ENCODE measurements around the gene TMEM254.
A peak's percentile ranks its signal among the peaks of the same experiment; 100 is the strongest.
"Not testable (repeated sequence)": the region's sequence is repeated elsewhere in the genome, so short reads cannot be mapped to it uniquely, and the experiment has no call there.

The TMEM254 gene, protein sequence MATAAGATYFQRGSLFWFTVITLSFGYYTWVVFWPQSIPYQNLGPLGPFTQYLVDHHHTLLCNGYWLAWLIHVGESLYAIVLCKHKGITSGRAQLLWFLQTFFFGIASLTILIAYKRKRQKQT
- total RNA-seq = 6.2 to 35.8 (median 13.9) reads per million in 18 experiments

DNA sequence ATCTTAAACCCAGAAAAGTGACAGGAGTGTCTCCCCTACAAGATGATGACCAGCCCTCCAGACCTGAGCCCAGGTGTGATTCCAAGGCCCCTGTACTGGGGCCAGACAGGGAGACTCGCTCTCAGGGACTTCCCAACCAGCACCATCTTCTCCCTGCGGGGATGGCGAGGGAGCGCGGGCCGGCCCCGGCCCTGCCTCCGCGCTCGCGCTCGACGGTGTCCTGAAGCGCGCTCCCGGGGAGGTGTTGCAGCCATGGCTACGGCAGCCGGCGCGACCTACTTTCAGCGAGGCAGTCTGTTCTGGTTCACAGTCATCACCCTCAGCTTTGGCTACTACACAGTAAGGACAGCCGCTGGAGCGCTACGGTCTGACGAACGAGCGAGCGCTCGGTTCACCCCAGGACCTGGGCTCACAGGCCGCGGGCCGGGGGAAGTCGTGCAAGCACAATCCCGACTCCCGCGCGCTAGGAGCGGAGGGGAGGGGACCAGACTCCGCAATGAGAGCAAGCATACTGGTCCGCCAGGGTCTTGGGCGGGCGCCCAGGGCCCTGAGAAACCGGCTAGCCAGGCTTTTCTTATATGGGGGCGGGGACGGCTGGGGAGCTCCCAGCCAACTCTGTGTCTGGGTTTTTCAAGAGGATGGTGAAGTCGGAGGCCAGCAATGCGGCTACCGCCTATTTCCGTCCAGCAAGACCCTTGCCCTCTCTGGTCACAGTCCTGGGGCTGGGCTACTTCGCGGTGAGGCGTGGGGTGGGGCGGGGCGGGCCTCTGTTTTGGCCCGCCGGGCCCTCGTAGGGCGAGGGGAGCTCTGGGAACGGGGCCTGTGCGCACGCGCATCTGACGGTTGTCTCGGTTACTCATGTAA, at the start of gene TMEM254:
TSS of gene TMEM254 (plus strand) at position 218 of the 864 bp plus-strand sequence. CDS start at position 253, 35 bp downstream.
- peak; percentile 94 to 96 for DNase-seq

DNA sequence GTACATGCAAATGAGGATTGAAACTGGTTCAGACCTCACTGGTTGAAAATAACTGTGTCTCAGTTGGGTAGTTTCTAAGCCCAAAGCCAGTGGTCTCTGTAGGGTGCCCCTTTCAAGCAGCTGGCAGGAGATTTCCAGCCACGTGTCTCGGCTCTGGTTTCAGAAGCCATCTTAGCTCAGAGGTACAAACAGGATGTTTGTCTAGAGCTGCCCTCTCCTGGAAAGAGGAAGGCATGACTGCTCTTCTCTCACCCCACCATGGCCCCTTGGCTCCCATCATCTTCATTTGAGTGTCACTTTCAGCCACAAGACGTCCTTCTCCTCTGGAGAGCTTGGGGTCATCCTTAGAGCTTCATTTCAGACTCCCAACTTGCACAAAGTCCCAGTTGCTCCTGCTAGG, 49.3 kb upstream of the TMEM254 start:
- peak in 1 of 2 donors; percentile 35 for DNase-seq

DNA sequence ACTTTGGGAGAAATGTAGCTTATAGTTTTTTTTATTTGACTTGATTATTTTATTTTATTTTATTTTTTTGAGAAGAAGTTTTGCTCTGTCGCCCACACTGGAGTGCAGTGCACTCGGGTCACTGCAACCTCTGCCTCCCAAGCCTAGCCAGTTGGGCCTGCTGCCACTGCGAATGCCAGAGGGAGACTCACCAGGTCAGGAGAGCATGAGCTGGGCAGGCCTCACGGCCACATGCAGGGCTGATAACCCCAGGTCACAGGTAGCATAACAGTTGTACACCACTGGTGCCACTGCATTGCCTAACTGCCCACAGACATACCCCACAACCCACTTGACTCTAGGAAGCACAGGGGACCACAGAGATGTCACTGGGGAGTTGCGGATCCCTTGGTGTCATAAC, 48.6 kb upstream of the TMEM254 start:
- not testable (repeated sequence) for DNase-seq

DNA sequence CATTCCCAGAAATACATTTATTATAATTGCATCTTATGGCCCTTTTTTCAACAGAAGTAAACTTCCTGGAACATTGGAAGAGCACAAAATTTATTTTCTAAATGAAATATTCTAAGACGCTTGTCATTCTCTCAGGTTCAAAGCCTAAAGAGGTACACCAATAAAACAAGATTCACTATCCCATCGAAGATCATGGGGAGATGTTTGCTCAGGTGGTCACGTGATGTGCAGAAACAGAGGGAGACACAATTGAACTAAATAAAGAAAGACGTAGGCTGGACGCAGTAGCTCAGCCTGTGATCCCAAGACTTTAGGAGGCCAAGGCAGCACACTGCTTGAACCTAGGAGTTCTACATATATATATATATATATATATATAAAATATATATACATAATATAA, 46.0 kb upstream of the TMEM254 start:
- DNase-seq = no peak

DNA sequence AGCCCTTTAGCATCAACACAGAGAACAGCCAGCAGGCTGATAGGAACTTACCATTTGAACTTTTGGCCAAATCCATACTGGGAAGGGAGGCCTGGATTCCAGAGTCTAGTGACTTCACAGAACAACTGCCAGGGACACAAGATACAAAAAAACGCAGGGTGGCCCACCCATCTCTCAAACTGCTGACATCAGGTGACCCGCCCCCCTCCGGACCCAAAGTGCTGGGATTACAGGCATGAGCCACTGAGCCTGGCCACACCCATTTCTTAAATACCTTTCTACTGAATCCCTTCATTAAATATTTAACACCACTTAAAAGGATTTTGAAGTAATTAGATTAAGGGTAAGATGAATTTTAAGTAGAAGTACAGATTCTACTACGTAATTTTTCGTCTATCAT, 43.7 kb upstream of the TMEM254 start:
- DNase-seq = not testable (repeated sequence)

DNA sequence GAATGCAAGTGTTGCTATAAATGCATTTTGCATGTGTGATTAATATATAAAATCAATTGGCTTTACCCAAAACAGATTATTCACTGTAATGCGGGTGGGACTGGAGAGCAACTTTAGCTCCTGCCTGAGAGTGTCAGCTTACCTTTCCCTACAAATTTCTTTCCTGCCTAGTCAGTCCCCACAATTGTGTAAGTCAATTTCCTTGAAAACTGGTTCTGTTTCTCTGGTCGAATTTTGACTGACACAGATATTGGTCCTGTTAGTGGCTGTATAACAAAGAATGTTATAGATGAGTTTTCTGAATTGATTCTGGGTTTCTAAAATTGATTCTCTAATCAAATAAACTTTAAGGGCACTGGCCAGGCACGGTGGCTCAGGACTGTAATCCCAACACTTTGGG, 43.0 kb upstream of the TMEM254 start:
- not testable (repeated sequence) for DNase-seq

DNA sequence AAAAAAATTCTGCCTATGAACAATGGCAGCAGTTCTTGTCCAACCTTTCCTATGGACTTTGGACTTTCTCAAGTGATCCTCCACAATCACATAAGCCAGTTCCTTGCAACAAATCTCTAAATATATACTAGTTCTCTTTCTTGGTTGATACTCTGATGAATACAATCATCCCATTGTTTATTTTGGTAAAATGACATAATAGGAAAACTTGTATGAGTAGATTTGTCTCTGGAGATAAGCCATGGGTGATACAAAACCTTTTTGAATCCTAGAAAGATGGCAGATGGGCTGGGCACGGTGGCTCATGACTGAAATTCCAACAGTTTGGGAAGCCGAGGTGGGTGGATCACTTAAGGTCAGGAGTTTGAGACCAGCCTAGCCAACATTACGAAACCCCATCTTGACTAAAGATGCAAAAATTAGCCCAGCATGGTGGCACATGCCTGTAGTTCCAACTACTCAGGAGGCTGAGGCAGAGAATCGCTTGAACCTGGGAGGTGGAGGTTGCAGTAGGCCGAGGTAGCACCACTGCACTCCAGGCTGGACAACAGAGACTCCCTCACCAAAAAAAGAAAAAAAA, 41.5 kb upstream of the TMEM254 start:
- DNase-seq = not testable (repeated sequence)

DNA sequence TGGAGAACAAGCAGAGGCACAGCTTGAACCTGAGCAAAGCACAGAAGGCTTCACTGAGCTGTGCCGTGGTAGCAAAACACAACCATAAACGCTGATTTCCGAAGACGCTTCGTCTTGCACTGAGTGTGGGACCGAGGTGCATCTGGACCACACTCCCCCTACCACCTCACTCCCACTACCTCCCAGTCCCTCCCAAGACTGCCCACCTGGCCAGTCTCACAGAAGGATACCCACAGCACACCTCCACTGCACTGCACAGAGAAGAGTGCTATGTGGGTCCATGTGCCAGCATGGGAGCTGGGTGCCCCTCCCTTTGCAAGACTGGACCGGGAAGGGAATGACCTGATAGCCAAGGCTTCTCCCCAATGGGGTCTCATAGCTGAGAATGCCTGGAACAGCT, 40.2 kb upstream of the TMEM254 start:
- DNase-seq = not testable (repeated sequence)

DNA sequence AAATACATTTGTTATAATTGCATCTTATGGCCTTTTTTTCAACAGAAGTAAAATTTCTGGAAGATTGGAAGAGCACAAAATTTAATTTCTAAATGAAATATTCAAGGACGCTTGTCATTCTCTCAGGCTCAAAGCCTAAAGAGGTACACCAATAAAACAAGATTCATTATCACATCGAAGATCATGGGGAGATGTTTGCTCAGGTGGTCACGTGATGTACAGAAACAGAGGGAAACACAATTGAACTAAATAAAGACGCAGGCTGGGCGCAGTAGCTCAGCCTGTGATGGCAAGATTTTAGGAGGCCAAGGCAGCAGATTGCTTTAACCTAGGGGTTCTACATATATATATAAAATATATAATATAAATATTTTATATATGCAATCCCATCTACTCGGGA, 37.3 kb upstream of the TMEM254 start:
- no peak for DNase-seq

DNA sequence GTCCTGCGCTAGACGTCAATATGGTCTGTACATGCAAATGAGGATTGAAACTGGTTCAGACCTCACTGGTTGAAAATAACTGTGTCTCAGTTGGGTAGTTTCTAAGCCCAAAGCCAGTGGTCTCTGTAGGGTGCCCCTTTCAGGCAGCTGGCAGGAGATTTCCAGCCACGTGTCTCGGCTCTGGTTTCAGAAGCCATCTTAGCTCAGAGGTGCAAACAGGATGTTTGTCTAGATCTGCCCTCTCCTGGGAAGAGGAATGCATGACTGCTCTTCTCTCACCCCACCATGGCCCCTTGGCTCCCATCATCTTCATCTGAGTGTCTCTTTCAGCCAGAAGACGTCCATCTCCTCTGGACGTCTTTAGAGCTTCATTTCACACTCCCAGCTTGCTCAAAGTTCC, 33.5 kb upstream of the TMEM254 start:
- peak in 1 of 2 donors; percentile 35 for DNase-seq

DNA sequence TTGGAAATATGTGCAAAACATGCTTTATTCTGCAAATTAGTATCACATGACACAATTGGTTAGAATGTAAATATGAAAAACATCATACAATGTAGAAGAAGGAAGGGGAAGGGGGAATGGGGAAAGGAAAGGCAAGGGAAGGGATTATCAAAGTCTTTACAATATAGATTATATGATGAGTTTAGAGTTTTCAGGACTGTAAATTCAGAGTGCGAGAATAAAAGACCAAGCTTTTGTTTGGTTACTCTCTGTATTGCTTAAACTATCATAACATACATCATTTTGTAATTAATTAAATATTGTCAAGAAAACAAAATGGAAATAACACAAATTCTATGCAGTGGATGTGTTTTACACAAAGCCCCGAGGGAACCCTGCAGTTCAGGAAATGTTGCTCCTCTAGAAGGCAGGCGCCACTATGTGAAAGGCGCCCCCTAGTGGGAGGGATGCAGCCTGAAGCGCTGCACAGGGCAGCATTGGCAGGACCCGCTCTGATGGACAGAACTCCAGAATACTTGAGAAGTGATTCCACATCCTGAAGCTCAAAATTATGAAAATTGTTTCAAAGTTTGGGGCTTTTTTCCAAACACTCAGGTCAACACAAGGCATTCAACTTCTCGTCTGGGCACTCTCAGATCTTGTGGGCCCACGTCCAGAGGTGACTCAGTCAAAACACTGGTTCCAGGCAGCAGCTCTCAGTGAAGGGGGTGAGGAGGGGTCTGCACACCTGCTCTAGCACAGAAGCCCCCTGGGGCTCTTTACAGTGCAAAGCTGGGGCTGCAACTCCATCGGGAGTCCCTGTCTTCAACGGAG, 31.6 kb upstream of the TMEM254 start:
- peak; percentile 72 to 79 for DNase-seq

DNA sequence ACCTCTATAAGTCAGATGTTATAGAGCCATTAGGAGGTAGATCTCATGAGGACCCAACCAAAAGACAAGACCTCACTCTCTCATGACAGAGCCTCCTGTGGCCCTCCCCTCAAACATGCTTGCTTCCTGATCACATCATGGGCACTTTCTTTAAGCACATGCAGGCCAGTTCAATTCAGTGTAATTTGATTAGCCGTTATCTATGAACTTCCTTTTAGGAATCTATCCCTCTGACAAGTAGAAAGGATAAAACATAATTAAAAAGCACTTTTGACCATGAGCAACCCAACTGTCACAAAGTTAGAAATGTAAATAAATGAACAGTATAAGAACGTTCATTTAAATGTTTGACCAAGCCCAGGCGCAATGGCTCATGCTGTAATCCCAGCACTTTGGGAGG, 27.7 kb upstream of the TMEM254 start:
- DNase-seq = no peak

DNA sequence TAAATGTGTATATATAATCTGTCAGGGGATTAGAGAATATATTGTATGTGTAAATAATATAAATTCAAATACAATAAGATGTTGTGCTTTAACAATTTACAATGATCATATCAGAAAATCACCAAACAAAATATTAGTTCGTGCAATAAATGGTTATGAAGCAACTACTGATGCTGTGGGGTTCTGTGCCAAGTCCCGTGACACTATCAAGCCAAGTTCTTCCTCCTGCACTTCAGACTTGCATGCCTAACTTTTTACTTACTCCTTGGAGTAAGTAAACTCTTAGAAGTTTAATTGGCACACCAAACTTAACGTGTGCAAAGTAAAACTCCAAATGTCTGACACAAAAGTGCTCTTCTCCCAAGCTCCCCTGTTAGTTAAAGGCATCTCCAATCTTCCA, 26.5 kb upstream of the TMEM254 start:
- DNase-seq = no peak

DNA sequence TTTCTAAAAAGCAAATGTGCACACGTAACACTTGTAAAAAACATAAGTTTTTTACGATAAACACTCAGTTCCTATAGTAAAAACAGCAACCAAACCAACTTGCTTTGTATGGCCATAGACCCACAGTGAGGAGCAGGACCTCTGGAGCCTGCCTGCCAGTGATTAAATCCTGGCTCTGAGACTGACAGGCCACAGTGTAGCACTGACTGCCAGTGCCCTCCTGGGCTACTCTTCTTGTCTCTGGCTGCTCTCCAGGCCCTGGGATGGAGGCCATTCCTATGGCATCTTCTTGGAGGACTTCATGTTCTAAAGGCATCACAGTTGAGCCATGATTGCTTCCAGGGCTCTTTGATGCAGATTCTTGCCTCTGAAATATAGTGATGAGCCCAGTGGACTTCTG, 22.7 kb upstream of the TMEM254 start:
- no peak for DNase-seq

DNA sequence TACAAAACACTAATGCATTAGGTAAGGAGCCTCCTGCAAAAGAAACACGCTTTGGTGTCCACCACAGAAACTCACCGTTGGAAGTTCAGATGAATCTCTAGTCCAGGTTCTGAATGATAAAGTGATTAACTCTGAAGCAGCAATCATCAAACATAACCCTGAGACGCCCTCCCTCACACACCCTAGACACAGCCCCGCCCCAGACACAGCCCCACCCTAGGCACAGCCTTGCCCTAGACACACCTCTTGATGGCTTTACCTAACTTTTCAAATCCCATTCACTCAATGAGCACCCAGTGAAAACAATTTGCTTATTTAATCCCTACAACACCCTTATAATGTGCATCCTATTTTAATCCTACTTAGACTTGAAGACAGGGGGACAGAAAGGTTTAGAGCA, 21.3 kb upstream of the TMEM254 start:
- DNase-seq = no peak

DNA sequence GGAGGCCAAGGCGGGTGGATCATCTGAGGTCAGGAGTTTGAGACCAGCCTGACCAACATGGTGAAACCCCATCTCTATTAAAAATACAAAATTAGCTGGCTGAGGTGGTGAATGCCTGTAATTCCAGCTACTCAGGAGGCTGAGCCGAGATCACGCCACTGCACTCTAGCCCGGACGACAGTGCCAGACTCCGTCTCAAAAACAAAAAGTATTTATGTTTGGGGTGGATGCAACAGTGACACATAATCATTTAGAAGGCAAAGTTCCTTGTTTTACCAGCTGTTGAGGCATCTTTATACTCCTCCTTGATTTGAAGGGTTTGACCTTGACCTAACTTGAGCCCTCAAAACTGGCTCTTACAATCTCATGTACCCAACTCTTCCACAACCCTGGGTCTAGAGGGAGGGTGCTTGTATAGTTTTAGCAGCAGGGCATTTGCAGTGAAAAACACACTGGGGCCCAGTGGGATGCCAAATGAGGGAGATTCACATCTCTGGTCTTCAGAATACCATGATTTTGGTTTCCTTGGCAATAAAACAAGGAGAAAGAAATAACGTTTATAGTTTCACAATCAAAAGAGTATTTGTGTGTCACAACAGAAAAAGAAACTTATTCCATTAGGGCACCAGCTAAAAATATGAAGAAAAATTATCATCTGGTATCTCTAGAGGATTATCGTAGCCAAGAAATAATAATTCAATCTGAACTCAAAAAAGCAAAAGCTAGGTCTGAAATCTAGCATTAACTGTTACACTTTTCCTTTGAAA, 14.2 kb upstream of the TMEM254 start:
- DNase-seq = no peak

DNA sequence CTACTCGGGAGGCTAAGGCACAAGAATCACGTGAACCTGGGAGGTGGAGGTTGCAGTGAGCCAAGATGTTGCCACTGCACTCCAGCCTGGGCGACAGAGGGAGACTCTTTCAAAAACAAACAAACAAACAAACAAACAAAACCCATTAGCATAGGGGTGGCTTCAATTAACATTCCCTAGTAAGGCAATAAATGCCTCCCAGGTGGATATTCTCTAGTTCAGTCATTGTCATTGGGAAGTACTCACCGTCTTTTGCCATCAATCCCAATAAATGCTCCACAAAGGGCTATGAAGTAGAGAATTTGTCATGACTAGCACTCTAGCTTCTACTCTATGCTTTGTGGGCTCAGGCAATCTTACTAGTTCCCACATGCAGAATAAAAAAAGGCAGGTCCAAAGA, 11.7 kb upstream of the TMEM254 start:
- DNase-seq = no peak

DNA sequence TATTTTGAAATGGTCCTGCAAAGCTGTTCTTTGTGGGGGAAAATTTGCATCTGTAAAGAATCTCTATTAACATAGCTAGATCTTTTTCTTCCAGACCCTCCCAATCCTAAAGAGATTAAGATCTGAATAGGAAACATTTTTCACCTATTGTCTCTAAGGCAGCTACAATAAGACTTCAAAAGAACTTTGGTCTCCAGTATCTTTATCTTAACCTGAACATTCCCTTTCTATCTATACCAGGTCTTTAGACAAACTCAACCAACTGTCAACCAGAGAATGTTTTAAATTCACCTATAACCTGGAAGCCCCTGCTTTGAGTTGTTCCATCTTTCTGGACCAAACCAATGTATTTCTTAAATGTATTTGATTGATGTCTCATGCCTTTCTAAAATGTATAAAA, 10.6 kb upstream of the TMEM254 start:
- DNase-seq = not testable (repeated sequence)

DNA sequence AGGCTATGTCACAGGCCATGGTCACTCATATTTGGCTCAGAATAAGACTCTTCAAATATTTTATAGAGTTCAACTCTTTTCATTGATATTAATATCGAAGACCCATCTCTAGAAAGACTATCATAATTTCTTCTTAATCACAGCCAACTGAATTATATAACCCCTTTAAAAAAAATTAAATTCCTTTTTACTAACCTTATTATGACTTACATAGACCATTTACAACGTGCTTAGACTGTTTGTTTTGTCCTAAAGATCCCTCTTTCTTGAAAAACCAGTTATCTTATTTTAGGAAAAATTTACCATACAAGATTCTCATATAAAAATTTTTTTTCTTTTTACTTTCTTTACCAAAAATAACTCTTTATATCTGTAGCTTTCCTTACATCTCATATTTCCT, 10.2 kb upstream of the TMEM254 start:
- no peak for DNase-seq

DNA sequence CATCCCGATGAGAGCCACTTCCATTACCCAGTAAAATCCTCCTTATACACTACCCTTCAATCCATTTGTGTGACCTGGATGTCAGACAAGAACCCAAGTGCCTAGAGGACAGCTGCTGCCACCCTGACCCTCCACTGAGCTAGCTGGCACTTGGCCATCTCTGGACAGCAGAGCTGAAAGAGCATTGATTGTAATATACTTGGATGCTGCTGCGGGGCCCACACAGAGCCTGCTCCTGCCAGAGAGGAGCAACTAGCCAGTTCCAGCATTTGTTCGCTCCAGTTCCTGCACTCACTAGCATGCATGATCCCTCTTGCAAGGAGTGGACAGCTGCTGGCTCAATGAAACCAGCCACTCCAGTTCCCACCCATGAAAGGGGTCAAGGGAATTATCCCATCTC, 8.4 kb upstream of the TMEM254 start:
- no peak for DNase-seq

DNA sequence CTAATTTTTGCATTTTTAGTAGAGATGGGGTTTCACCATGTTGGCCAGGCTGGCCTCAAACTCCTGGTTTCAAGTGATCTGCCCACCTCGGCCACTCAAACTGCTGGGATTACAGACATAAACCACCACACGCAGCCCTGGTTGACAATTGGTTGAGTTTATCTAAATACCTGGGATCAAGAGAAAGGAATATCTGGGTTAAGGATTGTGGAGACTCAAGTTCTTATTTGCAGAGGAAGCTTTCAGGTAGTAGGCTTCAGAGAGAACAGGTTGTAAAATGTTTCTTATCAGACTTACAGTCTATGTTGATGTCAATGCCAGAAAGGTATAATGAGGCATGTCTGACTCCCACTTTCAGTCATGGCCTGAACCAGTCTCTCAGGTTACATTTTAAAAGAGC, 5.9 kb upstream of the TMEM254 start:
- DNase-seq = no peak

DNA sequence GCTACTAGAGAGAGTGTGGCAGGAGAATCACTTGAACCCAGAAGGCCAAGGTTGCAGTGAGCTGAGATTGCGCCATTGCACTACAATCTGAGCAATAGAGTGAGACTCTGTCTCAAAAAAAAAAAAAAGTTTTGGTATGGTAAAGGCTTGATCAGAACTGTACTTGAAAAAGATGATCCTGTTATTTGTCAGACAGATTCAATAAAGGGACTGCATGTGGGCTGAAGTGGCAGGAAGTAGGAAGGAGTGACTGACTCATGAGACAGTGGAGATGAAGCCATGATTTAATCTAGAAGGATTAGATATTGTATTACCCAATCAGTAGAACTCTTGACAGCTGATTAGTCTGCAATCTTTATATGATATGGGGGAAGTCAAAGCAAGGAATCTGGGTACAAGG, 2.7 kb upstream of the TMEM254 start:
- peak; percentile 68 to 73 for DNase-seq
